OCI-LY3 (cell line): ENCODE measurements around the gene THAP5.

Experiments
- H2AFZ ChIP-seq: fragments of 200-600, 300-600 bp; shearing (Covaris generic); 2 replicates; pipeline ENCODE4 v1.6.0; 2014; ENCODE audit warnings: antibody characterized with exemption, low read depth, low read length
- H3K27ac ChIP-seq: fragments of 200-600, 300-600 bp; sonication (generic); 2 replicates; pipeline ENCODE4 v1.5.1; 2014; ENCODE audit warnings: mild to moderate bottlenecking, low read length, moderate library complexity, mixed read lengths
- H3K27me3 ChIP-seq: fragments of 200-600, 300-600 bp; sonication (generic); 2 replicates; pipeline ENCODE4 v1.6.1; 2014; ENCODE audit warnings: low read depth, low read length, mixed read lengths
- H3K36me3 ChIP-seq: fragments of 200-600, 300-600 bp; sonication (generic); replicated peaks from 2 replicates; pipeline ENCODE3; 2014; ENCODE audit warnings: low read depth, low read length, mixed read lengths
- H3K4me1 ChIP-seq: fragments of 300-600, 200-600 bp; sonication (generic); 2 replicates; pipeline ENCODE4 v1.6.1; 2014; ENCODE audit warnings: low read length, mixed read lengths
- H3K4me2 ChIP-seq: fragments of 200-600, 300-600 bp; sonication (generic); 2 replicates; pipeline ENCODE4 v1.6.1; 2014; ENCODE audit warnings: low read length, mixed read lengths
- H3K4me3 ChIP-seq: fragments of 300-600, 200-600 bp; sonication (generic); 2 replicates; pipeline ENCODE4 v1.5.1; 2014; ENCODE audit warnings: antibody characterized with exemption, mild to moderate bottlenecking, low read length, moderate library complexity
- H3K79me2 ChIP-seq: fragments of 300-600, 200-600 bp; shearing (Covaris generic); 2 replicates; pipeline ENCODE4 v1.6.1; 2014; ENCODE audit warnings: mild to moderate bottlenecking, low read length, mixed read lengths
- H3K9ac ChIP-seq: fragments of 300-600, 200-600 bp; shearing (Covaris generic); 2 replicates; pipeline ENCODE4 v1.6.0; 2014; ENCODE audit warnings: mild to moderate bottlenecking, low read length, moderate library complexity
- H3K9me3 ChIP-seq: fragments of 200-600, 300-600 bp; shearing (Covaris generic); 2 replicates; pipeline ENCODE4 v1.6.1; 2014; ENCODE audit warnings: low read length, mixed read lengths; ENCODE audit not compliant: insufficient read depth
- H4K20me1 ChIP-seq: fragments of 200-600, 300-600 bp; sonication (generic); 2 replicates; pipeline ENCODE4 v1.6.1; 2016; ENCODE audit warnings: low read length, mixed read lengths; ENCODE audit not compliant: insufficient read depth
- EZH2phosphoT487 ChIP-seq: fragments of 200-600 bp; shearing (Covaris generic); IDR thresholded peaks from 2 replicates; pipeline ENCODE4 v1.6.1; 2018; ENCODE audit warnings: antibody characterized with exemption, mixed run types, low read depth
- TF ChIP-seq, protein P1 (sequence below): fragments of 200-600, 300-600 bp; sonication (generic); IDR thresholded peaks from 2 replicates; pipeline ENCODE4 v1.5.1; 2014; ENCODE audit warnings: antibody characterized with exemption, low read length, low read depth

THAP5 gene

DNA sequence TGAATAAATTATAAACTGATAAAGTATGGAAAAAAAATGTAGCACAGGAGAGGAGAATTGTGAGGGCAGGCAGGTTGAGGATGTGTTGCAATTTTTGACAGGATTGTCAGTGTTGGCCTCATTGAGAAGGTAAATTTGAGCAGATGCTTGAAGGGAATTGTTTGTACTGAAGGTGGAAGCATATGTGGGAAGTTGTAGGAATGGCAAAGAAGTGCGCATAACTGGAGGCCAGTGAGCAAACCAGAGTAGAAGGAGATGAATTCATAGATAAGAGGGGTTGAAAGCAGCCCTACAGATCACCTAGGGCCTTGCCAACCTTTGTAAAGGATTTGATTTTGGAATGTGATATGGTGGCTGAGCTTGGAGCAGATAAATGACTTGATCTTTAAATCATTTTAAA is 6.6 kb upstream of the THAP5 start:
- H4K20me1 ChIP-seq: peaks cover 27% of the 10 kb centered on the region; the same call in 1 of the 2 replicates
- H3K27me3 ChIP-seq: no peaks in the 10 kb centered on the region
- H3K4me2 ChIP-seq: no peak overlapping the region
- peaks cover 47% of the 10 kb centered on the region for H3K79me2 ChIP-seq
- no peak overlapping the region for H3K4me3 ChIP-seq
- TF ChIP-seq, protein P1, sequence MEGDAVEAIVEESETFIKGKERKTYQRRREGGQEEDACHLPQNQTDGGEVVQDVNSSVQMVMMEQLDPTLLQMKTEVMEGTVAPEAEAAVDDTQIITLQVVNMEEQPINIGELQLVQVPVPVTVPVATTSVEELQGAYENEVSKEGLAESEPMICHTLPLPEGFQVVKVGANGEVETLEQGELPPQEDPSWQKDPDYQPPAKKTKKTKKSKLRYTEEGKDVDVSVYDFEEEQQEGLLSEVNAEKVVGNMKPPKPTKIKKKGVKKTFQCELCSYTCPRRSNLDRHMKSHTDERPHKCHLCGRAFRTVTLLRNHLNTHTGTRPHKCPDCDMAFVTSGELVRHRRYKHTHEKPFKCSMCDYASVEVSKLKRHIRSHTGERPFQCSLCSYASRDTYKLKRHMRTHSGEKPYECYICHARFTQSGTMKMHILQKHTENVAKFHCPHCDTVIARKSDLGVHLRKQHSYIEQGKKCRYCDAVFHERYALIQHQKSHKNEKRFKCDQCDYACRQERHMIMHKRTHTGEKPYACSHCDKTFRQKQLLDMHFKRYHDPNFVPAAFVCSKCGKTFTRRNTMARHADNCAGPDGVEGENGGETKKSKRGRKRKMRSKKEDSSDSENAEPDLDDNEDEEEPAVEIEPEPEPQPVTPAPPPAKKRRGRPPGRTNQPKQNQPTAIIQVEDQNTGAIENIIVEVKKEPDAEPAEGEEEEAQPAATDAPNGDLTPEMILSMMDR: no peak
- TF ChIP-seq EZH2phosphoT487: no peak
- no peaks in the 10 kb centered on the region for H3K9me3 ChIP-seq
- no peak overlapping the region for H3K27ac ChIP-seq
- no peak overlapping the region for H2AFZ ChIP-seq
- H3K4me1 ChIP-seq: peaks cover 8% of the 10 kb centered on the region
- H3K36me3 ChIP-seq: peaks cover 88% of the 10 kb centered on the region
- H3K9ac ChIP-seq: no peak overlapping the region

DNA sequence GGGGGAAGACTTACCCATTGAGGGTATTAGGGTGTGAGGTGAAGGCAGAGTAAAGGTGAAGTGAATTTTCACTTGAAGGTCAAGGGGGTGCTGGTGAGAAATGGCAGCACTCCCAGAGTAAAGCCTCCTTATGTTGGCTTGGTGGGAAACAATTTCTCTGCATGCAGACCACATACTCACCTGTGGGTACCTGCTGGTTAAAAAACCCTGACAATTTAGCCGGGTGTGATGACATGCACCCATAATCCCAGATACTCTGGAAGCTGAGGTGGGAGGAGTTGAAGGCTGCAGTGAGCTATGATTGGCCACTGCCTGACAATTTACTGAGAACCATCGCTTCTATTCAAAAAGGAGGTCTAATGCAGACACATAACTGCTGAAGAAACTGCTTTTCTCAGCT is 5.7 kb upstream of the THAP5 start:
- no peak overlapping the region for H3K4me2 ChIP-seq
- no peak overlapping the region for H2AFZ ChIP-seq
- peaks cover 33% of the 10 kb centered on the region; the same call in 1 of the 2 replicates for H4K20me1 ChIP-seq
- H3K9me3 ChIP-seq: no peaks in the 10 kb centered on the region
- peaks cover 57% of the 10 kb centered on the region for H3K79me2 ChIP-seq
- no peak overlapping the region for H3K9ac ChIP-seq
- H3K4me3 ChIP-seq: no peak overlapping the region
- peaks cover 10% of the 10 kb centered on the region for H3K4me1 ChIP-seq
- H3K27me3 ChIP-seq: no peaks in the 10 kb centered on the region
- no peak overlapping the region for H3K27ac ChIP-seq
- peaks cover 84% of the 10 kb centered on the region for H3K36me3 ChIP-seq
- TF ChIP-seq, protein P1: no peak
- no peak for TF ChIP-seq EZH2phosphoT487

DNA sequence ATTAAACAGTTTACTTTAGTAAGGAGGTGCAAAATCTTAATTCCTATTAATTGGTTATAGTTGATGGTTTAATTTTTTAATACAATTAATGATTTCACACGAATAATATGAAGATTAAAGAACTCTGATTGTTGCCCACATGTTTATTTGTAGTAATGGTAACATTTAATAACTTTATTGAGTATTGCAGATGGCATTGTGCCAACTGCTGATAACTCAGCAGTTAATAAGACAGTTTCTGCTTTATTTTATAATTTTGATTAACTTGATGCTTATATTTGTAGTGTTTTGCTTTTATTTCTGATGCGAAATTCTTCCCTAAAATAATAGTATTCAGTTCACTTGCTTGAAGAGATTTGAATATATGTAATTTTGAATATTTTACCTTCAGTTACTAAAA is 3.0 kb upstream of the THAP5 start:
- Histone ChIP-seq H3K4me3 (no peak overlapping the region), H2AFZ (no peak overlapping the region), H3K9ac (no peak overlapping the region), H3K9me3 (no peaks in the 10 kb centered on the region), H3K79me2 (peaks cover 80% of the 10 kb centered on the region), H3K27ac (no peak overlapping the region), H3K4me2 (no peak overlapping the region), H4K20me1 (peaks cover 33% of the 10 kb centered on the region; the same call in 1 of the 2 replicates), H3K4me1 (peaks cover 21% of the 10 kb centered on the region), H3K36me3 (peaks cover 62% of the 10 kb centered on the region), H3K27me3 (no peaks in the 10 kb centered on the region)
- no peak for TF ChIP-seq EZH2phosphoT487
- TF ChIP-seq, protein P1: no peak

DNA sequence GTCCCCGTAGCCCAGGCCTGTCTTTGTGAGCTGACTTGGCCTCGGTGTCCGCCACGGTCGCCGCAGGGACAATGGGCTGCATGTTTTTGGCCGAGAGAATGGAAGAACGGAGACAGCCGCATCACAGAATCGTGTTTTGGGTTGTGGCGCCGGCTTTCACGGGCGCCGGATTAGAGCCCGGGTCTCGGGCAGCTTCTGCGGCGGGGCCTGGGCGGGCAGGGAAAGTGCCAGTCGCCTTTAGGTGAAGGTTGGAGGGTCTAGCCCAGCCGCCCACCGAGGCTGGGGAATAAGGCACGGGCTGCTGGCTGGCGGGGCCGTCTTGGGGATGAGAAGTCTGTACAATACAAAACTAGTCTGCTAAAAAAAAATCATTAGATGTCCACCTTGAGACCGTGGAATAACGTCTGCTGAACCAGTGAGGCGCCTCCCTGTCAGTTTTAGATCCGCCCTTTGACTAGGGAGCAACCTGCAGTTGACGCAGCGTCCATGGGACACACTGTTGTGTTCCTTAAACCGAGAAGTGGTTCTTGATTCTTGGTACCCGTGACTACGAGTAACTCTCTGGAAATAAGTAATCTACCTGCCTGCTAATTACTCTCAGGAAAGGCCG is 745 bp upstream of the THAP5 start:
- Histone ChIP-seq H3K36me3 (peaks cover 57% of the 10 kb centered on the region), H3K4me1 (peaks cover 21% of the 10 kb centered on the region), H4K20me1 (peaks cover 24% of the 10 kb centered on the region; the same call in 1 of the 2 replicates), H3K27me3 (no peaks in the 10 kb centered on the region), H3K27ac (peak overlapping the region; percentile 79), H2AFZ (no peak overlapping the region; the same call in 1 of the 2 replicates), H3K9me3 (no peaks in the 10 kb centered on the region), H3K4me3 (peak overlapping the region; percentile 92), H3K79me2 (peaks cover 92% of the 10 kb centered on the region), H3K9ac (peak overlapping the region; percentile 91), H3K4me2 (peak overlapping the region; percentile 95)
- TF ChIP-seq, protein P1: no peak
- TF ChIP-seq EZH2phosphoT487: no peak
